GM19324 (cell line): ENCODE data around the gene IL6ST.
A peak's percentile ranks its signal among the peaks of the same experiment; 100 is the strongest.

Experiments used
- ATAC-seq: cut with Tn5 transposase; IDR thresholded peaks from one replicate; pipeline ENCODE4 v1.9.1; 2021; ENCODE audit warnings: mild to moderate bottlenecking, moderate library complexity; ENCODE audit not compliant: unreplicated experiment, low FRiP score

The IL6ST gene

DNA sequence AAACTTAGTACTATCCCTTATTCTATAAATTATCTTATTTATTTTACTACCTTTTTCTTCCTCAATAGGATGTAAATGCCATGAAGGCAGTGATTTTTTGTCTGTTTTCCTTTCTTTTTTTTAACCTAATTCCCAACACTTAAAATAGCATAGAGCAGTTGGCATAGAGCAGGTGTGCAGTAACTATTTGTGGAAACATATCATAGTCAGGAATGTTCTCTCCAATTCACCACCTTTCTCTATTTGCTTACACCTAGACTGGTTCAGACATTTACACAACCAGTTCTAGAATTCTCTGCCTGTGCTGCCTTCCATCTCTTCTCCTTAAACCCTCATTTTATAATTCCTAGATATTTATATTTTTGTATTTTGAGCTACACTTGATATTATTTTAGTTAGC lies 94.0 kb downstream of the IL6ST start:
- no peak for ATAC-seq

DNA sequence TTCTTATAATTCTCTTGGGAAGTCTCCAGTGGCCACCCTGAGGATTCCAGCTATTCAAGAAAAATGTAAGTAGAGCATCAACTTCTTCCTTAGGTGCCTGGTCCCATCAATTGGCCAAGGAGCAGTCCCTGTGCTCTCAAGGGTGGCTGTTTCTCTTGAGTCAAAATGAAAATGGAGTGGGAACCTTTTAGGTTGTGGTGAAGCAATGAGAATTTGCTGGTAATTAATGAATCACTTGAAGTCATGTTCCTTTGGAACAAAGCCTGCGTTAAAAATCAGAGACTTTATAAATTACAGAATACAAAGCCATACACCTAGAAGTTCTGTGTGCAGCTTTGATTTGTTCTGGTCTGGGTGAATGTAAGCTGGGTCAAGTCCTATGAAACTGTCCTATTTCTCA lies 94.7 kb downstream of the IL6ST start:
- ATAC-seq, result no peak

DNA sequence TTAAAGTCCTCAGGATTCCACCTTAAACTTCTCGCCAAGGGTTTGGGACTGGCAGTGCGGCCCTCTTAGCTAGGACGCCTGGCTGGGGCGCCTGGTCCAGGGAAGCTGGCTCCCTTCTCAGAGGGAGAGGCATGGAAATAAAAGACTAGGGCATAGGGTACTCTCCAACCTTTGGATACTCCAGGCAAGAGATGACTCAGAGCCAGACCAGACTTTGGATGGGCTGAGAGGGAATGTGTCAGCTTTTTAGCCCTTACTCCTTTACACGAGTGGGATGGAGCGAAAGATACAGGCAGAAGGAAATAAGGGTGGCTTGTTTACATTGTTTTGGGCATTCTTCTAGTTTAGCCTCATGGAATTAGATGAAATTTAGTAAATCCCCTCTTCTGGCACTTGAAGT lies 95.4 kb downstream of the IL6ST start:
- ATAC-seq, result no peak

GRCh38 chr5:55897905-55898304 lies 96.9 kb downstream of the IL6ST start:
- no peak for ATAC-seq

DNA sequence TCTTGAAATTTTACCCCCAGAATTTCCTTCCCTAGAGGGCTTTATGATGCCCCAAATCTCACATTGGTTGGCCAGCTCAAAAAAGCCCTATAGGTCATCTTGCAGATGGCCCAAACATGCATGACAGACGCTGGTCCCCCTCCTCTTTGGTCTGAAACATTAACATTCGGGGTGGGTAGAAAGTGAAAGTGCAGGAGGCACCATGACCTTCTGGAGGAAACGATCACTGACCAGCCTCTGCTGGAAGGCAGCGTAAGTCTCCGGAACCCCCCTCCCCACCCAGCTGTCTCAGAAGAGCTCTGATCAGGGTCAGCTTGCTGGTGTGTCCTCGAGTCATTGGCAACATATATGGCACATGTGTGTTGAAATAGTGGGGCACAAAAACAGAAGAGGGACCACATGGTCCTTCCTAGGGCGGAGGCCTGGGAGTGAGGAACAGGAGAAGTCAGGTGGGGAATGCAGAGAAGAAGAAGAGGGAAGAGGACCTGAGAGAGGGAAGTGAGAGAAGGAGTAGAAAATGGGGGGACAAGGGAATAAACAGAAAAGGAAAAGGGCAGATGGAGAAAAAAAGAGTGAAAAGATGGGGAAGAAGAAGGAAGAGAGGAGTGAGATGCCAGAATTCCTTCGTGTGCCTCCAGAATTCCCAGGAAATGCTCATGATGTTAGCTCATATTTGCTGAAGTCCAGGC lies 97.4 kb downstream of the IL6ST start:
- ATAC-seq, result no peak

DNA sequence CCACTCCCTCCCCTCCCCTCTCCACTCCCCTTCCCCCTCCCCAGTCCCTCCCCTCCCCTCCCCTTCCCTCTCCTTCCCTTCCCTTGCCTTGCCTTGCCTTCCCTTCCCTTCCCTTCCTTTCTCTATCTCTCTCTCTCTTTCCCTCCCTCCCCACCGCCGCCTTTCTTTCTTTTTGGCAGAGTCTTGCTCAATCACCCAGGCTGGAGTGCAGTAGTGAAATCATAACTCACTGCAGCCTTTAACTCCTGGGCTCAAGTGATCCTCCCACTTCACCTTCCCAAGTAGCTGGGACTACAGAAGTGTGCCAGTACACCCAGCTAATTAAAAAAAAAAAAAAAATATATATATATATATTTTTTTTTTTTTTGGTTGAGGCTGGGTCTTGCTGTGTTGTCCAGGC lies 98.1 kb downstream of the IL6ST start:
- ATAC-seq, result no peak

DNA sequence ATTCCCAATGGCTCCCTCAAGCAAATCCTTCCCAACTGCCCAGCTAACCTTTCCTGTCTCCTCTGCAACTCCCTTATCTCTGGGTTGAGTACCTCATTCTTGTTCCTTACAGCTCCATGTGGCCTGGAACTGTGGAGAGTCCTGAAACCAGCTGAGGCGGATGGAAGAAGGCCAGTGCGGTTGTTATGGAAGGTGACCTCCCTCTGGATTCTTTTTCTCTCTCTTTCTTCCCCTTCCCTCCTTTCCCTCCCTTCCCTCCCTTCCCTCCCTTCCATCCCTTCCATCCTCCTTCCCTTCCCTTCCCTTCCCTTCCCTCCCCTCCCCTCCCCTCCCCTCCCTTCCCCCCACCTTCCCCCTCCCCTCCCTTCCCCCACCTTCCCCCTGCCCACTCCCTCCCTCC lies 98.5 kb downstream of the IL6ST start:
- ATAC-seq, result no peak

DNA sequence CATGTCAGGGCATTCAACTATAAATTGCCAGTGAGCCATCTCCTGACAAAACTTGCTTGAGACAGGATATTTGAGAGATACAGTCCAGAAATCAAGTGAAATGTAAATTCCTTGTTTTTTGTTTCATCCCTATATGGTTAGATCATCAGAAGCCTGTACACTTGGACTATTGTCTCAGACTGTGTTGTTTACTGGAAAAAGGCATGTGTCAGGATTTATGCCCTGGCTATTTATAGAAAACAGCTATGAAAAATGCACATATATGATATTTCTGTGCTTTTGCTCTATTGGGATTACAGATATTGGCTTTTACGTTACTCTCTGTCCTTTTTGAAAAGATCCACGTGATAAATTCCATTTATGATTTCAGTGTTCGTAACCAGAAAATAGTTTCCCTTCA lies 99.4 kb downstream of the IL6ST start:
- ATAC-seq, result no peak

GRCh38 chr5:55894135-55894534 lies 100.6 kb downstream of the IL6ST start:
- ATAC-seq, result peak; percentile 84

- no peak for ATAC-seq
These were observed 102.3 kb downstream of the IL6ST start for GRCh38 chr5:55892479-55892878.

DNA sequence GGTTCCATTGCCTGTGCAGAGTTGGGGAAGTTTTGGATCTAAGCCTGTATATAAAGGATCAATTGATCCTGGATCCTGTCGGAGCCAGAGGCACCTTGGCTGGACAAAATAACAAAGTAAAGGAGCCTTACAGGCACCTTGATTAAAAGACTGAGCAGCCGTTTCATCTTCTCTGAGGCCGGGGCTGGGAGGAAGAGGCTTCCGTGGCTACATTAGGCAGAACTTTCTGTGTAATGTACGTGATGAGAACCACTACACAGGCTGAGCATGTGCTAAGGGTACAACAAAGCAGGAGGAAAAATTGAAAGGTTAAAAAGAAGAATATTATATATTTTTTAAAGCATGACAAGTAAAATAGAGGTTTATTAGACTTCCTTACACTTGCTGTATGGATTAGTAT lies 106.6 kb downstream of the IL6ST start:
- ATAC-seq, result no peak

- no peak for ATAC-seq
These were observed 109.4 kb downstream of the IL6ST start for GRCh38 chr5:55885359-55885758.
